Activated naive CD8-positive, alpha-beta T cell treated with anti-CD3 and anti-CD28 coated beads, Interleukin-2, amount 10 ng/mL, durations not matched to agents 7 days and 5 days (primary cell): Measurements from ENCODE around the gene CSNK2A2. TPM values are rescaled to one million over a fixed set of nuclear protein-coding genes. Genes with fewer than 3 reads are reported as not detected.
A peak's percentile ranks its signal among the peaks of the same experiment; 100 is the strongest.

Experiments used
- ATAC-seq: fragments of 150-1000 bp; cut with Tn5 transposase; one replicate; pipeline ENCODE4 v1.10.0; 2021; ENCODE audit warnings: low read depth, moderate library complexity
- POLR2A ChIA-PET: fragments of 350-600 bp; sonication (Branson Sonifier 250); formaldehyde crosslinking; loops from one replicate; lab custom pipeline; 2021; ENCODE audit warnings: antibody characterized with exemption; lab: Charles Lee
- DNase-seq: peaks from one replicate; pipeline ENCODE4 v3.0.0; 2021
- H3K27ac Mint-ChIP-seq: one replicate; pipeline ENCODE4 v1.8.0; 2022; ENCODE audit warnings: mild to moderate bottlenecking, mixed read lengths
- H3K27me3 Mint-ChIP-seq: one replicate; pipeline ENCODE4 v1.8.0; 2022; ENCODE audit warnings: mild to moderate bottlenecking, moderate library complexity, mixed read lengths
- H3K36me3 Mint-ChIP-seq: one replicate; pipeline ENCODE4 v1.8.0; 2021; ENCODE audit warnings: mild to moderate bottlenecking, mixed read lengths
- H3K4me1 Mint-ChIP-seq: one replicate; pipeline ENCODE4 v1.8.0; 2021; ENCODE audit warnings: mixed read lengths
- H3K4me3 Mint-ChIP-seq: one replicate; pipeline ENCODE4 v1.8.0; 2022; ENCODE audit warnings: mild to moderate bottlenecking, moderate library complexity, mixed read lengths
- H3K9me3 Mint-ChIP-seq: one replicate; pipeline ENCODE4 v1.8.0; 2021; ENCODE audit warnings: mixed read lengths
- total RNA-seq, 2 experiments: library from RNA; stranded (reverse); gene quantifications; one replicate each; pipeline ENCODE4 v1.2.3, GENCODE V29; 2021

The CSNK2A2 gene
- 10 to 100 TPM; 64.2 to 67.7 TPM for total RNA-seq

GRCh38 chr16:58198022-58198683 lies at the start of gene CSNK2A2:
Gene CSNK2A2, minus strand, starts transcription at chr16:58198106. Its CDS starts 370 bp downstream, at chr16:58197736.
- ATAC-seq: peak; percentile 88
- Mint-ChIP-seq H3K36me3 (peaks cover 7% of the 10 kb centered on the region), H3K27ac (peak within 1 kb of the TSS; percentile 75), H3K27me3 (peaks cover 20% of the 10 kb centered on the region), H3K4me1 (peaks cover 19% of the 10 kb centered on the region), H3K9me3 (no peaks in the 10 kb centered on the region), H3K4me3 (peak within 1 kb of the TSS; percentile 89)
- peak; percentile 84 for DNase-seq
- POLR2A ChIA-PET: interaction anchor here (1.3 kb wide), 1 partner anchor 68 kb away, joined by 3 read pairs; no protein-coding TSS in a partner anchor

GRCh38 chr16:58243528-58244004 lies 45.7 kb upstream of the CSNK2A2 start:
- DNase-seq: no peak
- H3K27me3 Mint-ChIP-seq: peaks cover 35% of the 10 kb centered on the region
- no peak overlapping the region for H3K27ac Mint-ChIP-seq
- no peak overlapping the region for H3K4me3 Mint-ChIP-seq
- H3K9me3 Mint-ChIP-seq: no peaks in the 10 kb centered on the region
- POLR2A ChIA-PET: no interaction called here
- H3K4me1 Mint-ChIP-seq: peaks cover 3% of the 10 kb centered on the region
- no peak for ATAC-seq
- H3K36me3 Mint-ChIP-seq: no peaks in the 10 kb centered on the region

GRCh38 chr16:58236831-58237230 lies 38.9 kb upstream of the CSNK2A2 start:
- Mint-ChIP-seq H3K4me3 (peak overlapping the region; percentile 85), H3K27ac (no peak overlapping the region)
- ATAC-seq: no peak

GRCh38 chr16:58236231-58236690 lies 38.4 kb upstream of the CSNK2A2 start:
- Mint-ChIP-seq H3K9me3 (no peaks in the 10 kb centered on the region), H3K27ac (peak overlapping the region; percentile 44), H3K4me1 (peaks cover 14% of the 10 kb centered on the region), H3K27me3 (peaks cover 28% of the 10 kb centered on the region), H3K4me3 (peak overlapping the region; percentile 85), H3K36me3 (no peaks in the 10 kb centered on the region)
- ATAC-seq (peak; percentile 90), DNase-seq (peak; percentile 55)
- POLR2A ChIA-PET: no interaction called here

More at GRCh38 chr16:58236831-58237230, 38.9 kb upstream of the CSNK2A2 start:
- DNase-seq: no peak
- H3K4me1 Mint-ChIP-seq: peaks cover 14% of the 10 kb centered on the region
- no peaks in the 10 kb centered on the region for H3K36me3 Mint-ChIP-seq
- no peaks in the 10 kb centered on the region for H3K9me3 Mint-ChIP-seq
- POLR2A ChIA-PET: no interaction called here
- peaks cover 28% of the 10 kb centered on the region for H3K27me3 Mint-ChIP-seq

GRCh38 chr16:58235663-58236062 lies 37.8 kb upstream of the CSNK2A2 start:
- H3K27me3 Mint-ChIP-seq: peaks cover 28% of the 10 kb centered on the region
- no peak overlapping the region for H3K27ac Mint-ChIP-seq
- no peak for ATAC-seq
- H3K9me3 Mint-ChIP-seq: no peaks in the 10 kb centered on the region
- POLR2A ChIA-PET: no interaction called here
- no peak for DNase-seq
- H3K4me1 Mint-ChIP-seq: peaks cover 14% of the 10 kb centered on the region
- H3K36me3 Mint-ChIP-seq: no peaks in the 10 kb centered on the region
- peak overlapping the region; percentile 85 for H3K4me3 Mint-ChIP-seq

GRCh38 chr16:58234831-58235595 lies 37.1 kb upstream of the CSNK2A2 start:
- Mint-ChIP-seq H3K36me3 (no peaks in the 10 kb centered on the region), H3K4me1 (peaks cover 14% of the 10 kb centered on the region), H3K9me3 (no peaks in the 10 kb centered on the region), H3K27me3 (peaks cover 28% of the 10 kb centered on the region), H3K27ac (no peak overlapping the region), H3K4me3 (no peak overlapping the region)
- POLR2A ChIA-PET: no interaction called here
- ATAC-seq (no peak), DNase-seq (no peak)

GRCh38 chr16:58230259-58230658 lies 32.4 kb upstream of the CSNK2A2 start:
- Mint-ChIP-seq H3K36me3 (no peaks in the 10 kb centered on the region), H3K4me1 (no peaks in the 10 kb centered on the region), H3K4me3 (no peak overlapping the region), H3K27me3 (peaks cover 15% of the 10 kb centered on the region), H3K27ac (no peak overlapping the region), H3K9me3 (no peaks in the 10 kb centered on the region)
- no peak for ATAC-seq
- POLR2A ChIA-PET: no interaction called here
- DNase-seq: no peak

- POLR2A ChIA-PET: no interaction called here
- H3K27ac Mint-ChIP-seq: no peak overlapping the region
- peaks cover 18% of the 10 kb centered on the region for H3K27me3 Mint-ChIP-seq
- ATAC-seq: no peak
- DNase-seq: no peak
- H3K36me3 Mint-ChIP-seq: no peaks in the 10 kb centered on the region
- no peaks in the 10 kb centered on the region for H3K9me3 Mint-ChIP-seq
- H3K4me3 Mint-ChIP-seq: no peak overlapping the region
- H3K4me1 Mint-ChIP-seq: no peaks in the 10 kb centered on the region
Observed at GRCh38 chr16:58226790-58227189, 28.9 kb upstream of the CSNK2A2 start.

- DNase-seq (no peak), ATAC-seq (no peak)
- Mint-ChIP-seq H3K27me3 (peaks cover 18% of the 10 kb centered on the region), H3K27ac (no peak overlapping the region), H3K4me3 (no peak overlapping the region), H3K4me1 (no peaks in the 10 kb centered on the region), H3K9me3 (no peaks in the 10 kb centered on the region), H3K36me3 (no peaks in the 10 kb centered on the region)
- POLR2A ChIA-PET: no interaction called here
Observed at GRCh38 chr16:58225965-58226602, 28.2 kb upstream of the CSNK2A2 start.

- POLR2A ChIA-PET: no interaction called here
- no peak overlapping the region for H3K27ac Mint-ChIP-seq
- no peaks in the 10 kb centered on the region for H3K4me1 Mint-ChIP-seq
- H3K27me3 Mint-ChIP-seq: peaks cover 27% of the 10 kb centered on the region
- H3K36me3 Mint-ChIP-seq: peaks cover 1% of the 10 kb centered on the region
- no peak overlapping the region for H3K4me3 Mint-ChIP-seq
- no peak for DNase-seq
- no peak for ATAC-seq
- no peaks in the 10 kb centered on the region for H3K9me3 Mint-ChIP-seq
Observed at GRCh38 chr16:58222532-58223316, 24.8 kb upstream of the CSNK2A2 start.

- Mint-ChIP-seq H3K27me3 (peaks cover 20% of the 10 kb centered on the region), H3K4me1 (no peaks in the 10 kb centered on the region), H3K9me3 (no peaks in the 10 kb centered on the region), H3K36me3 (peaks cover 1% of the 10 kb centered on the region), H3K4me3 (no peak overlapping the region), H3K27ac (no peak overlapping the region)
- POLR2A ChIA-PET: no interaction called here
- no peak for ATAC-seq
- no peak for DNase-seq
Observed at GRCh38 chr16:58219432-58219831, 21.5 kb upstream of the CSNK2A2 start.

GRCh38 chr16:58218786-58219185 lies 20.9 kb upstream of the CSNK2A2 start:
- Mint-ChIP-seq H3K27ac (no peak overlapping the region), H3K9me3 (no peaks in the 10 kb centered on the region), H3K4me1 (no peaks in the 10 kb centered on the region), H3K4me3 (no peak overlapping the region), H3K27me3 (peaks cover 24% of the 10 kb centered on the region), H3K36me3 (peaks cover 1% of the 10 kb centered on the region)
- ATAC-seq: no peak
- POLR2A ChIA-PET: no interaction called here
- DNase-seq: no peak
